Panc1 (cell line): ENCODE data around the gene SLIT3. TPM values are rescaled to one million over a fixed set of nuclear protein-coding genes. Genes with fewer than 3 reads are reported as not detected.

Experiments
- ATAC-seq: fragments of 200-7000 bp; cut with Tn5 transposase; 2 replicates; pipeline ENCODE4 v1.9.1; 2020; ENCODE audit warnings: mild to moderate bottlenecking, moderate library complexity
- BruUV-seq: library from RNA; stranded (reverse); fragments of 400-500 nt; replicated peaks from 2 replicates; lab custom pipeline; 2021; lab: Mats Ljungman, UMichigan
- CTCF ChIA-PET: fragments of 300-600 bp; sonication (Branson Sonifier 250); formaldehyde crosslinking; loops from one replicate; lab custom pipeline; 2022; ENCODE audit warnings: antibody characterized with exemption; lab: Charles Lee
- POLR2A ChIA-PET: fragments of 300-600 bp; sonication (Branson Sonifier 250); formaldehyde crosslinking; loops from one replicate; lab custom pipeline; 2022; ENCODE audit warnings: antibody characterized with exemption; lab: Charles Lee
- DNase-seq: peaks from one replicate; pipeline ENCODE4 v3.0.0-alpha.2; 2010; ENCODE audit warnings: low read depth, low spot score
- H3K27ac ChIP-seq: 2 replicates; pipeline ENCODE4 v1.5.1; 2011; ENCODE audit warnings: mild to moderate bottlenecking, low read length, inconsistent platforms
- H3K27me3 ChIP-seq: fragments of 200-500 bp; sonication (Bioruptor generic); 2 replicates; pipeline ENCODE4 v1.6.0; 2014; ENCODE audit warnings: low read length, inconsistent platforms; ENCODE audit not compliant: control insufficient read depth, insufficient read depth
- H3K36me3 ChIP-seq: fragments of 200-500 bp; sonication (Bioruptor generic); 2 replicates; pipeline ENCODE4 v1.5.1; 2014; ENCODE audit warnings: inconsistent platforms, mild to moderate bottlenecking, low read length, moderate library complexity; ENCODE audit not compliant: control insufficient read depth, insufficient read depth
- H3K4me1 ChIP-seq: 2 replicates; pipeline ENCODE4 v1.5.1; 2011; ENCODE audit warnings: inconsistent platforms, mild to moderate bottlenecking, low read length, moderate library complexity; ENCODE audit not compliant: control insufficient read depth, insufficient read depth
- H3K4me3 ChIP-seq, 2 experiments: 2 replicates each; pipeline ENCODE4 v1.5.1; 2011 to 2012; ENCODE audit warnings: low read depth in 2 of 2, low read length in 2 of 2, mild to moderate bottlenecking in 2 of 2, inconsistent platforms in 1 of 2, moderate library complexity in 1 of 2
- H3K9me3 ChIP-seq: fragments of 200-500 bp; sonication (Bioruptor generic); 2 replicates; pipeline ENCODE4 v1.5.1; 2014; ENCODE audit warnings: low read depth, mild to moderate bottlenecking, inconsistent platforms, low read length, moderate library complexity; ENCODE audit not compliant: control insufficient read depth, insufficient read depth
- POLR2AphosphoS5 ChIP-seq: IDR thresholded peaks from 2 replicates; pipeline ENCODE4 v1.6.1; 2012; ENCODE audit warnings: mild to moderate bottlenecking, low read depth, low read length, moderate library complexity
- SIN3A ChIP-seq: IDR thresholded peaks from 2 replicates; pipeline ENCODE4 v1.6.1; 2012; ENCODE audit warnings: low read depth, mild to moderate bottlenecking, low read length, moderate library complexity, borderline replicate concordance; ENCODE audit not compliant: insufficient read depth
- TCF7L2 ChIP-seq: IDR thresholded peaks from 2 replicates; pipeline ENCODE4 v1.6.1; 2011; ENCODE audit warnings: mild to moderate bottlenecking, low read depth, low read length, inconsistent platforms
- in situ Hi-C: cut with HindIII; loops from 2 replicates; pipeline ENCODE4 v1.10.0; 2016; ENCODE audit warnings: low sequenced_read_pairs, low pct_unique_long_range_greater_than_20kb
- intact Hi-C: fragments of 100-400 bp; cut with micrococcal nuclease; formaldehyde crosslinking; loops from one replicate; pipeline ENCODE4 v1.10.0; 2022; ENCODE audit not compliant: unreplicated experiment
- total RNA-seq: library from RNA; stranded (reverse); gene quantifications from one replicate; pipeline ENCODE4 v1.2.1, GENCODE V29; 2021; ENCODE audit not compliant: unreplicated experiment
- TF ChIP-seq, protein P1 (sequence below), 2 experiments: IDR thresholded peaks; 2 replicates each; pipeline ENCODE4 v1.6.1; 2011 to 2012; ENCODE audit warnings: low read depth in 2 of 2, control low read depth in 1 of 2, low read length in 1 of 2, mild to moderate bottlenecking in 1 of 2, moderate library complexity in 1 of 2; ENCODE audit not compliant: insufficient read depth in 1 of 2
- TF ChIP-seq, protein P2 (sequence below): fragments of 450-650 bp; IDR thresholded peaks from 2 replicates; pipeline ENCODE4 v1.5.1; 2017; ENCODE audit warnings: mild to moderate bottlenecking

The SLIT3 gene
- total RNA-seq, 1 experiment from 2014 or later: 26.4 TPM

DNA sequence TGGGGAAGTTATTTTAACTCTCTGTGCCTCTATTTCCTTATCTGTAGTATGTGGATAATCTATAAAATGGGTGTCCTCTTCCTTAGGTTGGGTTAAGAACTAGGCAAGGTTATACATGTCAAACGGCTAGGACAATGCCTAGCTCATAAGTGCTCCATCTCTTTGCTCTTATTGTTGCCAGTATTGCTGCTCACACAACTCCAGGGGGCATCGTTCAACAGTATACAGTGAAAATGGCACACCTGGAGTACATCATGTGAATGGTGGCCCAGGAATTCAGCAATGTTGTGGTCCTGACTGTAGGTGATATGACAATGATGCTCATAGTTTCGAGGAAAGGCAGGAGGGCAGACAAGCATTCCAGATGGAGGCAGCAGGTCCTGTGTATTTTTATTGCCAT is 30.1 kb downstream of the SLIT3 start:
- Histone ChIP-seq H3K36me3 (no peaks in the 10 kb centered on the region), H3K4me1 (no peaks in the 10 kb centered on the region), H3K4me3 (no peak overlapping the region), H3K27ac (no peak overlapping the region), H3K9me3 (no peaks in the 10 kb centered on the region), H3K27me3 (no peaks in the 10 kb centered on the region)
- intact Hi-C loops (no loop called here), in situ Hi-C loops (no loop called here)
- no peak for TF ChIP-seq TCF7L2
- TF ChIP-seq, protein P1, sequence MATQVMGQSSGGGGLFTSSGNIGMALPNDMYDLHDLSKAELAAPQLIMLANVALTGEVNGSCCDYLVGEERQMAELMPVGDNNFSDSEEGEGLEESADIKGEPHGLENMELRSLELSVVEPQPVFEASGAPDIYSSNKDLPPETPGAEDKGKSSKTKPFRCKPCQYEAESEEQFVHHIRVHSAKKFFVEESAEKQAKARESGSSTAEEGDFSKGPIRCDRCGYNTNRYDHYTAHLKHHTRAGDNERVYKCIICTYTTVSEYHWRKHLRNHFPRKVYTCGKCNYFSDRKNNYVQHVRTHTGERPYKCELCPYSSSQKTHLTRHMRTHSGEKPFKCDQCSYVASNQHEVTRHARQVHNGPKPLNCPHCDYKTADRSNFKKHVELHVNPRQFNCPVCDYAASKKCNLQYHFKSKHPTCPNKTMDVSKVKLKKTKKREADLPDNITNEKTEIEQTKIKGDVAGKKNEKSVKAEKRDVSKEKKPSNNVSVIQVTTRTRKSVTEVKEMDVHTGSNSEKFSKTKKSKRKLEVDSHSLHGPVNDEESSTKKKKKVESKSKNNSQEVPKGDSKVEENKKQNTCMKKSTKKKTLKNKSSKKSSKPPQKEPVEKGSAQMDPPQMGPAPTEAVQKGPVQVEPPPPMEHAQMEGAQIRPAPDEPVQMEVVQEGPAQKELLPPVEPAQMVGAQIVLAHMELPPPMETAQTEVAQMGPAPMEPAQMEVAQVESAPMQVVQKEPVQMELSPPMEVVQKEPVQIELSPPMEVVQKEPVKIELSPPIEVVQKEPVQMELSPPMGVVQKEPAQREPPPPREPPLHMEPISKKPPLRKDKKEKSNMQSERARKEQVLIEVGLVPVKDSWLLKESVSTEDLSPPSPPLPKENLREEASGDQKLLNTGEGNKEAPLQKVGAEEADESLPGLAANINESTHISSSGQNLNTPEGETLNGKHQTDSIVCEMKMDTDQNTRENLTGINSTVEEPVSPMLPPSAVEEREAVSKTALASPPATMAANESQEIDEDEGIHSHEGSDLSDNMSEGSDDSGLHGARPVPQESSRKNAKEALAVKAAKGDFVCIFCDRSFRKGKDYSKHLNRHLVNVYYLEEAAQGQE (IDR thresholded peaks at IDR 0.05; ENCODE audit: insufficient read depth in 1 of 2, low read depth in 2 of 2, low read length in 1 of 2): no peak
- no peak for TF ChIP-seq POLR2AphosphoS5
- TF ChIP-seq, protein P2, sequence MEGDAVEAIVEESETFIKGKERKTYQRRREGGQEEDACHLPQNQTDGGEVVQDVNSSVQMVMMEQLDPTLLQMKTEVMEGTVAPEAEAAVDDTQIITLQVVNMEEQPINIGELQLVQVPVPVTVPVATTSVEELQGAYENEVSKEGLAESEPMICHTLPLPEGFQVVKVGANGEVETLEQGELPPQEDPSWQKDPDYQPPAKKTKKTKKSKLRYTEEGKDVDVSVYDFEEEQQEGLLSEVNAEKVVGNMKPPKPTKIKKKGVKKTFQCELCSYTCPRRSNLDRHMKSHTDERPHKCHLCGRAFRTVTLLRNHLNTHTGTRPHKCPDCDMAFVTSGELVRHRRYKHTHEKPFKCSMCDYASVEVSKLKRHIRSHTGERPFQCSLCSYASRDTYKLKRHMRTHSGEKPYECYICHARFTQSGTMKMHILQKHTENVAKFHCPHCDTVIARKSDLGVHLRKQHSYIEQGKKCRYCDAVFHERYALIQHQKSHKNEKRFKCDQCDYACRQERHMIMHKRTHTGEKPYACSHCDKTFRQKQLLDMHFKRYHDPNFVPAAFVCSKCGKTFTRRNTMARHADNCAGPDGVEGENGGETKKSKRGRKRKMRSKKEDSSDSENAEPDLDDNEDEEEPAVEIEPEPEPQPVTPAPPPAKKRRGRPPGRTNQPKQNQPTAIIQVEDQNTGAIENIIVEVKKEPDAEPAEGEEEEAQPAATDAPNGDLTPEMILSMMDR: no peak
- no peak for TF ChIP-seq SIN3A
- ChIA-PET POLR2A (no interaction called here), CTCF (interaction anchor here (0.6 kb wide), 1 partner anchor 278 kb away, joined by 3 read pairs; no protein-coding TSS in a partner anchor)
- BruUV-seq: no TSS peak
- ATAC-seq (no peak), DNase-seq (no peak)

DNA sequence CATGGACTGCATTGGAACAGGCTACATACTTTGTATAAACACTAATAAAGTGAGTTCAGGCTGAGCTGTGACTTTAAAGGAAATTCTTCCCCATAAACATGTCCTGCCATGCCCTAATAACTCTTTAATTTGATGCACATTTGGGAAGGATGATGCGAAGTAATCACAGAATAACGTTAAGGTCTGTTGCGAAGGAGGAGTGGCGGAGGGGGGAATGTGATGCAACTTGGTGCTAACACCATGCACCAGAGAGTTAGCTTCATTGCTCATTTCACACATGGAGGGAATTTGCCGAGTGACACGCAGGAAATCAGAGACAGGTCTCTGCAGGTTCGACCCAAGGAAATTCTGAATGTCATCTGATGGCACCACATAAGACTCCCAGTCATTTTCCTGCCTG is 32.9 kb downstream of the SLIT3 start:
- no peak for DNase-seq
- no TSS peak for BruUV-seq
- TF ChIP-seq, protein P1 (IDR thresholded peaks at IDR 0.05; ENCODE audit: insufficient read depth in 1 of 2, low read depth in 2 of 2, low read length in 1 of 2): no peak
- TF ChIP-seq SIN3A: no peak
- TF ChIP-seq TCF7L2: no peak
- TF ChIP-seq POLR2AphosphoS5: no peak
- in situ Hi-C loops (no loop called here), intact Hi-C loops (no loop called here)
- Histone ChIP-seq H3K36me3 (no peaks in the 10 kb centered on the region), H3K9me3 (no peaks in the 10 kb centered on the region), H3K4me1 (no peaks in the 10 kb centered on the region), H3K4me3 (no peak overlapping the region), H3K27ac (no peak overlapping the region), H3K27me3 (no peaks in the 10 kb centered on the region)
- ChIA-PET CTCF (no interaction called here), POLR2A (no interaction called here)
- no peak for ATAC-seq
